Keratinocyte (primary cell): ENCODE measurements around the gene CDIPT. TPM values are rescaled to one million over a fixed set of nuclear protein-coding genes. Genes with fewer than 3 reads are reported as not detected.
A peak's percentile ranks its signal among the peaks of the same experiment; 100 is the strongest.

Experiments
- DNase-seq: peaks from one replicate; pipeline ENCODE4 v3.0.0-alpha.2; 2011; ENCODE audit warnings: low read depth, missing footprints, low spot score
- FAIRE-seq: peaks from 2 replicates; lab custom pipeline; 2011; peaks lifted over from hg19 to GRCh38; lab: Jason Lieb, UNC
- H2AFZ ChIP-seq: 2 replicates; pipeline ENCODE4 v1.6.0; 2012; ENCODE audit warnings: low read length, control low read depth, inconsistent platforms; ENCODE audit not compliant: control insufficient read depth
- H3K27ac ChIP-seq: 2 replicates; pipeline ENCODE4 v1.5.1; 2011; ENCODE audit warnings: low read length; ENCODE audit not compliant: control insufficient read depth, insufficient read depth
- H3K27me3 ChIP-seq: 3 replicates; pipeline ENCODE4 v1.6.0; 2011; ENCODE audit warnings: low read length; ENCODE audit not compliant: control insufficient read depth, insufficient read depth; ENCODE audit errors: extremely low read depth
- H3K36me3 ChIP-seq, 2 experiments: 2 replicates in 1 of 2; 3 replicates in 1 of 2; pipeline ENCODE4 v1.5.1; 2011; ENCODE audit warnings: low read length in 2 of 2, mild to moderate bottlenecking in 1 of 2; ENCODE audit not compliant: control insufficient read depth in 2 of 2, insufficient read depth in 2 of 2; ENCODE audit errors: extremely low read depth in 1 of 2
- H3K4me1 ChIP-seq: 3 replicates; pipeline ENCODE4 v1.5.1; 2011; ENCODE audit warnings: low read length; ENCODE audit not compliant: control insufficient read depth, insufficient read depth; ENCODE audit errors: extremely low read depth
- H3K4me2 ChIP-seq: 3 replicates; pipeline ENCODE4 v1.6.0; 2011; ENCODE audit warnings: low read depth, low read length; ENCODE audit not compliant: control insufficient read depth, insufficient read depth; ENCODE audit errors: extremely low read depth
- H3K4me3 ChIP-seq, 3 experiments: fragments of 200-600 bp in 1 of 3; sonication (generic) in 1 of 3; 2 replicates in 2 of 3; 3 replicates in 1 of 3; pipeline ENCODE4 v1.5.1; 2011 to 2016; ENCODE audit warnings: low read length in 3 of 3, mild to moderate bottlenecking in 3 of 3, control low read depth in 2 of 3, inconsistent platforms in 1 of 3, low read depth in 1 of 3, mixed read lengths in 1 of 3, mixed run types in 1 of 3, moderate library complexity in 1 of 3; ENCODE audit not compliant: control insufficient read depth in 2 of 3, insufficient read depth in 2 of 3; ENCODE audit errors: extremely low read depth in 1 of 3
- H3K79me2 ChIP-seq: 2 replicates; pipeline ENCODE4 v1.6.0; 2012; ENCODE audit warnings: low read length; ENCODE audit not compliant: control insufficient read depth, insufficient read depth
- H3K9ac ChIP-seq: 3 replicates; pipeline ENCODE4 v1.6.0; 2011; ENCODE audit warnings: low read length; ENCODE audit not compliant: control insufficient read depth, insufficient read depth; ENCODE audit errors: extremely low read depth
- H3K9me1 ChIP-seq: 3 replicates; pipeline ENCODE4 v1.6.0; 2011; ENCODE audit warnings: low read length; ENCODE audit not compliant: control insufficient read depth, insufficient read depth; ENCODE audit errors: extremely low read depth
- H3K9me3 ChIP-seq: 2 replicates; pipeline ENCODE4 v1.5.1; 2012; ENCODE audit warnings: low read depth, low read length; ENCODE audit not compliant: control insufficient read depth
- H4K20me1 ChIP-seq: 3 replicates; pipeline ENCODE4 v1.6.0; 2011; ENCODE audit warnings: low read length; ENCODE audit not compliant: control insufficient read depth, insufficient read depth; ENCODE audit errors: extremely low read depth
- CTCF ChIP-seq, 3 experiments: IDR thresholded peaks in 1 of 3; conservative IDR thresholded peaks in 1 of 3; optimal IDR thresholded peaks in 1 of 3; 2 replicates in 2 of 3; 3 replicates in 1 of 3; pipeline versions ENCODE3 to v1.5.1; 2011; ENCODE audit warnings: low read length in 3 of 3, mild to moderate bottlenecking in 3 of 3, moderate library complexity in 2 of 3, control low read depth in 1 of 3, inconsistent platforms in 1 of 3; ENCODE audit not compliant: insufficient read depth in 2 of 3; ENCODE audit errors: extremely low read depth in 1 of 3
- EZH2 ChIP-seq: IDR thresholded peaks from one replicate; pipeline ENCODE4 v1.6.1; 2012; ENCODE audit warnings: inconsistent platforms, mild to moderate bottlenecking, low read length, moderate library complexity
- dilution Hi-C: fragments of 300-500 bp; cut with MboI; formaldehyde crosslinking; loops from one replicate; pipeline ENCODE4 v1.7.0; 2020; ENCODE audit warnings: low sequenced_read_pairs; ENCODE audit not compliant: extremely low pct_ligation_motif_present
- polyA plus RNA-seq, 5 experiments: library from polyadenylated mRNA; depleted of rRNA in 3 of 5; stranded (reverse) in 3 of 5; stranded (forward) in 1 of 5; unstranded in 1 of 5; fragments of >200 nt; gene quantifications; 1 replicate in 1 of 5; 2 replicates in 3 of 5; 3 replicates in 1 of 5; pipeline versions ENCODE4 v1.2.1 to v1.2.3, GENCODE V29; 2011 to 2012; ENCODE audit warnings: missing spikeins in 2 of 5, low read depth in 1 of 5, low replicate concordance in 1 of 5

The CDIPT gene
- polyA plus RNA-seq, 1 donor (not counting 4 experiments of a cell fraction or from before 2014, with no cell fraction given), result 49.5 TPM

DNA sequence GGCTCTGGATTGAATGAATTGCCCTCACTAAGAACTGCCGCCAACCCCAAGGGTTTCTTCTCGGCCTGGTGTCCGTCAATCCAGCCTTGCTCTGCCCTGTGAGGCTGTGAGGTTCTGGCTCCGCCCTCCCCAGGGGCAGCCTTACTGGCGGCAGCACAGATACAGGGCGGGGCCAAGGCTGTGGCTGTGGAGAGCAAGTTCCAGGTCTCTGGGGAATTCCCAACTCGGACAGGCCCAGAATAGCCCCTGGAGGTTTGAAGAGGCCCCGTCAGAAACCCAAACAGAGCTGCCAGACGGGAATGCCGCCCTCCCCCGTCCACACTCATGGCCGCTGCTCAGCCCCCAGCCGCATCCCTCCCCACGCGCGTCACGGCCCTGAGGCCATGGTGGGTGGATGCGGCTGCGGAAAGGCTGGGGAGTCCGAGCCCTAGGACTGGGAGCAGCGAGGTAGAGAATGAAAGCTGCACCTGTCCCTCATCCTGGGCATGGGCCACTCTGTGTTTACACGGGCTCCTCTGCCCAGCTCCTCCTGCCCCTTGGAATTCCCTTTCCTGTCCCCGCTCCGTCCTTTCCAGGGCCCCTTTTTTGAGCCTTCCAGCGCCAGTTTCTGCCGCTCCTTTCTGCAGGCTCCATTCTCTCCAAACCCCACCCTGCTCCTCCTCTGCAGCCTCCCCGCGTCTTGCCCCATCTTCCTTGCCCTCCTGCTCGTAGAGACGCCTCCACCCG lies 51.7 kb downstream of the CDIPT start:
- Histone ChIP-seq H2AFZ (peak overlapping the region; percentile 33), H3K4me3 (peak overlapping the region; percentile 23 to 72 (median 53)), H3K79me2 (peaks cover 22% of the 10 kb centered on the region), H4K20me1 (no peaks in the 10 kb centered on the region), H3K27me3 (peaks cover 15% of the 10 kb centered on the region), H3K27ac (peak overlapping the region; percentile 26), H3K4me1 (peaks cover 34% of the 10 kb centered on the region), H3K4me2 (peak overlapping the region; percentile 94), H3K9me3 (no peaks in the 10 kb centered on the region), H3K36me3 (peaks cover 5 to 9% of the 10 kb centered on the region in 2 experiments), H3K9ac (peak overlapping the region; percentile 47), H3K9me1 (peaks cover 2% of the 10 kb centered on the region)
- DNase-seq (no peak), FAIRE-seq (peak; percentile 74)
- dilution Hi-C loops, result no loop called here
- TF ChIP-seq CTCF (optimal IDR thresholded peaks at IDR 0.05 in 1 of 3, IDR thresholded peaks at IDR 0.05 in 1 of 3, conservative IDR thresholded peaks at IDR 0.05 in 1 of 3; ENCODE audit: extremely low read depth in 1 of 3, insufficient read depth in 2 of 3, low read length in 3 of 3) (no peak), EZH2 (no peak)

- Histone ChIP-seq H3K4me2 (peak overlapping the region; percentile 94), H3K79me2 (peaks cover 22% of the 10 kb centered on the region), H3K9ac (peak overlapping the region; percentile 47), H3K36me3 (peaks cover 5 to 9% of the 10 kb centered on the region in 2 experiments), H3K9me1 (peaks cover 2% of the 10 kb centered on the region), H2AFZ (no peak overlapping the region), H3K27me3 (peaks cover 15% of the 10 kb centered on the region), H4K20me1 (no peaks in the 10 kb centered on the region), H3K9me3 (no peaks in the 10 kb centered on the region), H3K27ac (peak overlapping the region; percentile 14), H3K4me1 (peaks cover 34% of the 10 kb centered on the region), H3K4me3 (peak overlapping the region in 2 of 3 experiments; percentile 53 to 72)
- dilution Hi-C loops, result no loop called here
- FAIRE-seq, result no peak
- no peak for DNase-seq
- TF ChIP-seq EZH2 (no peak), CTCF (optimal IDR thresholded peaks at IDR 0.05 in 1 of 3, IDR thresholded peaks at IDR 0.05 in 1 of 3, conservative IDR thresholded peaks at IDR 0.05 in 1 of 3; ENCODE audit: extremely low read depth in 1 of 3, insufficient read depth in 2 of 3, low read length in 3 of 3) (no peak)
These were observed 52.3 kb downstream of the CDIPT start for GRCh38 chr16:29810699-29811169.
